Transverse colon (tissue), 4 donors: ENCODE results near the gene ZDHHC14. TPM values are rescaled to one million over a fixed set of nuclear protein-coding genes. Genes with fewer than 3 reads are reported as not detected.
"Not testable (repeated sequence)": the region's sequence is repeated elsewhere in the genome, so short reads cannot be mapped to it uniquely, and the experiment has no call there.

Source experiments
- DNase-seq: peaks from one replicate; pipeline ENCODE4 v3.0.0-alpha.2; 2019
- H3K27ac ChIP-seq, 4 donors: fragments of 200-600 bp; sonication (generic); 2 replicates each; pipeline ENCODE4 v1.5.1; 2016 to 2018; ENCODE audit warnings: inconsistent platforms in 4 of 4
- H3K27me3 ChIP-seq: fragments of 200-600 bp; sonication (generic); 2 replicates; pipeline ENCODE4 v1.5.1; 2017; ENCODE audit warnings: inconsistent platforms
- H3K36me3 ChIP-seq, 4 donors: fragments of 200-600 bp; sonication (generic); 2 replicates each; pipeline ENCODE4 v1.5.1; 2017 to 2019; ENCODE audit warnings: inconsistent platforms in 4 of 4
- H3K4me1 ChIP-seq, 4 donors: fragments of 200-600 bp; sonication (generic); 2 replicates each; pipeline ENCODE4 v1.5.1; 2017 to 2020; ENCODE audit warnings: inconsistent platforms in 4 of 4
- H3K4me3 ChIP-seq, 4 donors: fragments of 200-600 bp; sonication (generic); 1 replicate in 1 of 4; 2 replicates in 3 of 4; pipeline versions ENCODE4 v1.5.1 to v1.6.1; 2017 to 2019; ENCODE audit warnings: inconsistent platforms in 4 of 4
- H3K9me3 ChIP-seq, 2 donors: fragments of 200-600 bp; sonication (generic); 2 replicates each; pipeline ENCODE4 v1.5.1; 2017 to 2019; ENCODE audit warnings: inconsistent platforms in 2 of 2
- CTCF ChIP-seq, 5 experiments: fragments of 200-600 bp in 3 of 5; fragments of 450-650 bp in 2 of 5; sonication (generic) in 3 of 5; IDR thresholded peaks; 1 replicate in 2 of 5; 2 replicates in 3 of 5; pipeline ENCODE4 v1.5.1; 2016 to 2017; ENCODE audit warnings: antibody characterized with exemption in 5 of 5, inconsistent platforms in 3 of 5, mild to moderate bottlenecking in 2 of 5, moderate library complexity in 1 of 5
- EP300 ChIP-seq: sonication (generic); formaldehyde crosslinking; IDR thresholded peaks from one replicate; pipeline ENCODE4 v1.6.1; 2017; ENCODE audit warnings: antibody characterized with exemption, low read depth
- POLR2A ChIP-seq: fragments of 450-650 bp; IDR thresholded peaks from one replicate; pipeline ENCODE4 v1.6.1; 2016; ENCODE audit warnings: antibody characterized with exemption, mild to moderate bottlenecking, moderate library complexity
- POLR2AphosphoS5 ChIP-seq, 3 donors: sonication (generic); formaldehyde crosslinking; IDR thresholded peaks; one replicate each; pipeline ENCODE4 v1.6.1; 2016; ENCODE audit warnings: antibody characterized with exemption in 3 of 3
- WGBS, 2 donors: methylation state at CpG; one replicate each; pipeline ENCODE4 v1.1.5; 2018; ENCODE audit warnings: low coverage in 1 of 2; 5-methylcytosine and 5-hydroxymethylcytosine counted together
- in situ Hi-C, 4 donors: fragments of 200-750 bp; cut with MboI; loops; one replicate each; pipeline versions ENCODE4 v1.15.0 to v1.15.1; 2017; ENCODE audit warnings: low sequenced_read_pairs in 3 of 4, low pct_ligation_motif_present in 1 of 4, low pct_unique_long_range_greater_than_20kb in 1 of 4
- intact Hi-C: fragments of 100-400 bp; cut with DNase I; formaldehyde crosslinking; loops from one replicate; pipeline ENCODE4 v1.15.1; 2023; ENCODE audit warnings: low total_unique reads
- total RNA-seq, 4 donors: library from RNA; depleted of rRNA; stranded (reverse); fragments of >200 nt; gene quantifications; one replicate each; pipeline ENCODE4 v1.1.0, GENCODE V29; 2016

Gene ZDHHC14
- total RNA-seq, 4 donors from 2014 or later = 10.2 to 16.5 (median 12.5) TPM

GRCh38 chr6:157571950-157572349 is 191.0 kb downstream of the ZDHHC14 start:
- no peak for TF ChIP-seq POLR2A
- Histone ChIP-seq H3K36me3 (no peaks in the 10 kb centered on the region), H3K27me3 (no peaks in the 10 kb centered on the region), H3K27ac (no peak overlapping the region), H3K4me3 (no peak overlapping the region), H3K9me3 (no peaks in the 10 kb centered on the region), H3K4me1 (no peaks in the 10 kb centered on the region)
- WGBS, 2 donors = 82 to 100% methylated on average over 3 to 5 of the region's 5 CpGs
- intact Hi-C loops = no loop called here
- no peak for DNase-seq
- in situ Hi-C loops = no loop called here

DNA sequence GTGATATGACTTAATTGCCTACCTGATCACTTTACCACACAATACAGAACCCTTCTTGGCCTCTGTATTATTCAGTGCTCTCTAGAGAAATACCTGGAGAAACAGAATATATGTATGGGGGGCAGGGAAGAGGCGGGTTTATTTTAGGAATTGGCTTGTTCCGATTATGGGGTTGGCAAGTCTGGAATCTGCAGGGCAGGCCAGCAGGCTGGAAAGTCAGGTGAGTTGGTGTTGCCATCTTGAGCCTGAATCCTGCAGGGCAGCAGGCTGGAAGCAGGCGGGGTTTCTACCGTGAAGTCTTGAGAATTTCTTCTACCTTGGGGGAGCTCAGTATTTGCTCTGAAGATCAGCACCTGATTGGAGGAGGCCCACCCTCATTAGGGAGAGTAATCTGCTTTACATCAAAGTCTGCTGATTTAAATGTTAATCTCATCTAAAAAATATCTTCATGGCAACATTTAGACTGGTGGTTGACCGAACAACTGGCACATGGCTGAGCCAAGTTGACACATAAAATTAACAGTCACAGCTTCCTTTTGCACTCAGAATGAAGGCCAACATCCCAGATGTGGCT is 193.9 kb downstream of the ZDHHC14 start:
- in situ Hi-C loops = loop anchor here in 1 of 4 donors (25.0 kb wide), 1 partner anchor 188 kb away; the partner anchor contains the start of gene ZDHHC14
- Histone ChIP-seq H3K36me3 (no peaks in the 10 kb centered on the region), H3K4me1 (peaks cover 0 to 8% (median 0%) of the 10 kb centered on the region in 4 donors), H3K9me3 (peaks cover 0 to 3% of the 10 kb centered on the region in 2 donors), H3K27me3 (no peaks in the 10 kb centered on the region), H3K27ac (no peak overlapping the region), H3K4me3 (no peak overlapping the region)
- intact Hi-C loops = no loop called here
- WGBS, 2 donors = 92 to 96% methylated on average over 3 to 5 of the region's 5 CpGs
- no peak for DNase-seq
- TF ChIP-seq POLR2A (no peak), POLR2AphosphoS5 (IDR thresholded peaks at IDR 0.05) (no peak), CTCF (IDR thresholded peaks at IDR 0.05) (no peak), EP300 (no peak)

GRCh38 chr6:157575436-157576145 is 194.6 kb downstream of the ZDHHC14 start:
- H3K4me1 ChIP-seq = peaks cover 0 to 12% (median 0%) of the 10 kb centered on the region in 4 donors
- no peak overlapping the region for H3K4me3 ChIP-seq
- H3K9me3 ChIP-seq = peaks cover 0 to 3% of the 10 kb centered on the region in 2 donors
- no peaks in the 10 kb centered on the region for H3K36me3 ChIP-seq
- in situ Hi-C loops (loop anchor here in 1 of 4 donors (25.0 kb wide), 1 partner anchor 188 kb away; the partner anchor contains the start of gene ZDHHC14), intact Hi-C loops (no loop called here)
- WGBS, 2 donors = 87 to 88% methylated on average over 5 to 9 of the region's 9 CpGs
- no peak for DNase-seq
- TF ChIP-seq POLR2AphosphoS5 (IDR thresholded peaks at IDR 0.05) (no peak), CTCF (IDR thresholded peaks at IDR 0.05) (no peak), POLR2A (no peak), EP300 (no peak)
- H3K27me3 ChIP-seq = no peaks in the 10 kb centered on the region
- H3K27ac ChIP-seq = no peak overlapping the region

- in situ Hi-C loops = loop anchor here in 1 of 4 donors (25.0 kb wide), 1 partner anchor 190 kb away; the partner anchor contains the start of gene ZDHHC14
- intact Hi-C loops, H3K36me3 ChIP-seq: not testable (repeated sequence)
Measured at GRCh38 chr6:157576991-157577390, 196.0 kb downstream of the ZDHHC14 start.

GRCh38 chr6:157578527-157578926 is 197.5 kb downstream of the ZDHHC14 start:
- H3K27ac ChIP-seq, H3K27me3 ChIP-seq, H3K9me3 ChIP-seq, H3K4me3 ChIP-seq, intact Hi-C loops, DNase-seq, H3K36me3 ChIP-seq: not testable (repeated sequence)
- WGBS, 2 donors = 86% methylated on average over 2 of the region's 2 CpGs; no CpG with 5 or more reads in 1 of the 2 donors
- peaks cover 0 to 12% (median 0%) of the 10 kb centered on the region in 4 donors for H3K4me1 ChIP-seq
- in situ Hi-C loops = loop anchor here in 1 of 4 donors (25.0 kb wide), 1 partner anchor 191 kb away; the partner anchor contains the start of gene ZDHHC14

More at GRCh38 chr6:157576991-157577390, 196.0 kb downstream of the ZDHHC14 start:
- not testable (repeated sequence) for H3K27me3 ChIP-seq, H3K4me3 ChIP-seq, H3K9me3 ChIP-seq, DNase-seq, H3K27ac ChIP-seq
- peaks cover 0 to 12% (median 0%) of the 10 kb centered on the region in 4 donors for H3K4me1 ChIP-seq
